HepG2 (cell line): ENCODE measurements around the gene HYLS1. TPM values are rescaled to one million over a fixed set of nuclear protein-coding genes. Genes with fewer than 3 reads are reported as not detected.
A peak's percentile ranks its signal among the peaks of the same experiment; 100 is the strongest.

ENCODE experiments used
- HOXD1 ChIP-seq: sonication (generic); formaldehyde crosslinking; IDR thresholded peaks from 2 replicates; pipeline ENCODE4 v1.5.0; 2020; ENCODE audit warnings: missing genetic modification reagents
- MAX ChIP-seq: IDR thresholded peaks from 2 replicates; pipeline ENCODE4 v1.6.1; 2012; ENCODE audit warnings: inconsistent platforms
- MIER2 ChIP-seq: IDR thresholded peaks from 2 replicates; pipeline ENCODE4 v1.6.1; 2016; ENCODE audit warnings: missing biosample characterization, missing genetic modification reagents
- NR2F6 ChIP-seq, 2 experiments: IDR thresholded peaks; 2 replicates each; pipeline ENCODE4 v1.6.1; 2016; ENCODE audit warnings: antibody characterized with exemption in 1 of 2, mild to moderate bottlenecking in 1 of 2
- PAWR ChIP-seq: sonication (generic); formaldehyde crosslinking; IDR thresholded peaks from 2 replicates; pipeline ENCODE4 v1.4.0; 2020; ENCODE audit warnings: missing genetic modification reagents, mild to moderate bottlenecking, borderline replicate concordance
- PHB2 ChIP-seq: fragments of 450-650 bp; IDR thresholded peaks from 2 replicates; pipeline ENCODE4 v1.6.1; 2018; ENCODE audit not compliant: partially characterized antibody
- RFX1 ChIP-seq: fragments of 450-650 bp; IDR thresholded peaks from 2 replicates; pipeline ENCODE4 v1.6.1; 2017
- RXRB ChIP-seq: IDR thresholded peaks from 2 replicates; pipeline ENCODE4 v1.6.1; 2016; ENCODE audit warnings: borderline replicate concordance, missing genetic modification reagents, missing compliant biosample characterization
- ZBTB25 ChIP-seq: IDR thresholded peaks from 2 replicates; pipeline ENCODE4 v1.6.1; 2018; ENCODE audit warnings: missing genetic modification reagents
- ZNF275 ChIP-seq: sonication (generic); formaldehyde crosslinking; IDR thresholded peaks from 2 replicates; pipeline ENCODE4 v1.8.0; 2022; ENCODE audit warnings: missing genetic modification reagents, mild to moderate bottlenecking, inconsistent platforms, borderline replicate concordance
- ZNF431 ChIP-seq: sonication (generic); formaldehyde crosslinking; IDR thresholded peaks from 2 replicates; pipeline ENCODE4 v1.9.0; 2022; ENCODE audit warnings: missing genetic modification reagents, low read depth, mild to moderate bottlenecking, borderline replicate concordance
- ZNF879 ChIP-seq: sonication (generic); formaldehyde crosslinking; IDR thresholded peaks from 2 replicates; pipeline ENCODE4 v1.8.1; 2023; ENCODE audit warnings: missing genetic modification reagents
- polyA plus RNA-seq, 8 experiments: library from polyadenylated mRNA; depleted of rRNA in 3 of 8; stranded (reverse) in 7 of 8; unstranded in 1 of 8; fragments of >200 nt; fragmentation: Illumina TruSeq in 4 of 8; extraction: Trizol in 4 of 8; gene quantifications; 2 replicates each; pipeline versions ENCODE4 v1.2.1 to v1.2.3, GENCODE V29; 2011 to 2016; ENCODE audit warnings: low read depth in 4 of 8, missing spikeins in 1 of 8, mixed read lengths in 1 of 8; ENCODE audit not compliant: insufficient read depth in 1 of 8
- total RNA-seq, 5 experiments: library from RNA; depleted of rRNA; stranded (reverse); fragments of >200 nt; fragmentation: Illumina TruSeq; extraction: Trizol; gene quantifications; 2 replicates each; pipeline ENCODE4 v1.2.3, GENCODE V29; 2016; ENCODE audit warnings: low read depth in 1 of 5
- TF ChIP-seq, protein P1 (sequence below): sonication (generic); formaldehyde crosslinking; IDR thresholded peaks from 2 replicates; pipeline ENCODE4 v1.4.0; 2020; ENCODE audit warnings: missing genetic modification reagents
- TF ChIP-seq, protein P2 (sequence below): sonication (generic); formaldehyde crosslinking; IDR thresholded peaks from one replicate; pipeline ENCODE4 v1.5.1; 2020; ENCODE audit warnings: mild to moderate bottlenecking, missing genetic modification reagents; ENCODE audit errors: not compliant biosample characterization
- TF ChIP-seq, protein P3 (sequence below): sonication (generic); formaldehyde crosslinking; IDR thresholded peaks from 2 replicates; pipeline ENCODE4 v1.5.0; 2020; ENCODE audit warnings: missing genetic modification reagents

HYLS1 gene
- total and polyA plus RNA-seq, 2 of the 13 experiments (the other 11 are each of a cell fraction or from before 2014, with no cell fraction given) = 1.3 to 3.8 TPM

DNA sequence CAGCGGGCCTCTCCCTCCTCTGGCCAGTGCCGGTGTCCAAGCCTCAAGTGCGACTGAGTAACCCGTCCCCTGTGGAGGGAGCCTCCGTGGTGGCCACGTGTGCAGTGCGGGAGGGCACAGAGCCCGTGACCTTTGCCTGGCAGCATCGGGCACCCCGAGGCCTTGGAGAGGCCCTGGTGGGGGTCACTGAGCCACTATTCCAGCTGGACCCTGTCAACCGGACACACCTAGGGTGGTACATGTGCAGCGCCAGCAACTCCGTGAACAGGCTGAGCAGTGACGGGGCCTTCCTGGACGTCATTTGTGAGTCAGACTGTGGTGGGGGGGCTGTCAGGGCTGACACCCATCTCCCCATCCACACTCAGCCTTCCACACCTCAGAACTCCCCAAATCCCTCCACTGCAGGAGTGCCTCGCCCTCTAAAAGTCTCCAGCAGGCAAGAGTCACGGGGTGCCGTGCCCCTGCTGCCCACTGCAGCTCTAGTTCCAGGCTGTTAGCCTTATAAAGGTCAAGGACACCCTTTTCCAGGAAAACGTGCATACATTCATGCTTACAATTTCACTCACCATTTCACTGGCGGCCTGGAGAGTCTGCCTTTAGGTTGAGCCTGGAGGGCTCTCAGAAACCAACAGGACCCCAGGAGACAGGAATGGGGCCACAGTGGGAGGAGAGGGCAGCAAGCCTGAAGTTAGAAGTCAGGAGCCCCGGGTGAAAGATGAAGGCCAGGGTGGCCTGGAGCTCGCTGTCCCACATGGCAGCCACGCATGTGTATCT lies 61.0 kb downstream of the HYLS1 start (continued):
- TF ChIP-seq, protein P1, sequence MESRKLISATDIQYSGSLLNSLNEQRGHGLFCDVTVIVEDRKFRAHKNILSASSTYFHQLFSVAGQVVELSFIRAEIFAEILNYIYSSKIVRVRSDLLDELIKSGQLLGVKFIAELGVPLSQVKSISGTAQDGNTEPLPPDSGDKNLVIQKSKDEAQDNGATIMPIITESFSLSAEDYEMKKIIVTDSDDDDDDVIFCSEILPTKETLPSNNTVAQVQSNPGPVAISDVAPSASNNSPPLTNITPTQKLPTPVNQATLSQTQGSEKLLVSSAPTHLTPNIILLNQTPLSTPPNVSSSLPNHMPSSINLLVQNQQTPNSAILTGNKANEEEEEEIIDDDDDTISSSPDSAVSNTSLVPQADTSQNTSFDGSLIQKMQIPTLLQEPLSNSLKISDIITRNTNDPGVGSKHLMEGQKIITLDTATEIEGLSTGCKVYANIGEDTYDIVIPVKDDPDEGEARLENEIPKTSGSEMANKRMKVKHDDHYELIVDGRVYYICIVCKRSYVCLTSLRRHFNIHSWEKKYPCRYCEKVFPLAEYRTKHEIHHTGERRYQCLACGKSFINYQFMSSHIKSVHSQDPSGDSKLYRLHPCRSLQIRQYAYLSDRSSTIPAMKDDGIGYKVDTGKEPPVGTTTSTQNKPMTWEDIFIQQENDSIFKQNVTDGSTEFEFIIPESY = peak; percentile 47; the same call in 1 of the 2 replicates
- TF ChIP-seq PAWR (CRISPR knock-in tag) (no peak), HOXD1 (CRISPR knock-in tag) (no peak), RFX1 (no peak), RXRB (CRISPR knock-in tag) (0 out of 2 replicates have a peak, but pooled peaks have one; percentile 24), MIER2 (CRISPR knock-in tag) (no peak), NR2F6 (IDR thresholded peaks at IDR 0.05) (peak; percentile 52; the same call in 1 of the 2 replicates), NR2F6 (CRISPR knock-in tag; IDR thresholded peaks at IDR 0.05) (peak; percentile 70; the same call in 1 of the 2 replicates), ZNF879 (no peak), ZBTB25 (CRISPR knock-in tag) (no peak), PHB2 (no peak), ZNF275 (CRISPR knock-in tag) (no peak), ZNF431 (CRISPR knock-in tag) (no peak), MAX (0 out of 2 replicates have a peak, but pooled peaks have one; percentile 18)
- TF ChIP-seq, protein P2, sequence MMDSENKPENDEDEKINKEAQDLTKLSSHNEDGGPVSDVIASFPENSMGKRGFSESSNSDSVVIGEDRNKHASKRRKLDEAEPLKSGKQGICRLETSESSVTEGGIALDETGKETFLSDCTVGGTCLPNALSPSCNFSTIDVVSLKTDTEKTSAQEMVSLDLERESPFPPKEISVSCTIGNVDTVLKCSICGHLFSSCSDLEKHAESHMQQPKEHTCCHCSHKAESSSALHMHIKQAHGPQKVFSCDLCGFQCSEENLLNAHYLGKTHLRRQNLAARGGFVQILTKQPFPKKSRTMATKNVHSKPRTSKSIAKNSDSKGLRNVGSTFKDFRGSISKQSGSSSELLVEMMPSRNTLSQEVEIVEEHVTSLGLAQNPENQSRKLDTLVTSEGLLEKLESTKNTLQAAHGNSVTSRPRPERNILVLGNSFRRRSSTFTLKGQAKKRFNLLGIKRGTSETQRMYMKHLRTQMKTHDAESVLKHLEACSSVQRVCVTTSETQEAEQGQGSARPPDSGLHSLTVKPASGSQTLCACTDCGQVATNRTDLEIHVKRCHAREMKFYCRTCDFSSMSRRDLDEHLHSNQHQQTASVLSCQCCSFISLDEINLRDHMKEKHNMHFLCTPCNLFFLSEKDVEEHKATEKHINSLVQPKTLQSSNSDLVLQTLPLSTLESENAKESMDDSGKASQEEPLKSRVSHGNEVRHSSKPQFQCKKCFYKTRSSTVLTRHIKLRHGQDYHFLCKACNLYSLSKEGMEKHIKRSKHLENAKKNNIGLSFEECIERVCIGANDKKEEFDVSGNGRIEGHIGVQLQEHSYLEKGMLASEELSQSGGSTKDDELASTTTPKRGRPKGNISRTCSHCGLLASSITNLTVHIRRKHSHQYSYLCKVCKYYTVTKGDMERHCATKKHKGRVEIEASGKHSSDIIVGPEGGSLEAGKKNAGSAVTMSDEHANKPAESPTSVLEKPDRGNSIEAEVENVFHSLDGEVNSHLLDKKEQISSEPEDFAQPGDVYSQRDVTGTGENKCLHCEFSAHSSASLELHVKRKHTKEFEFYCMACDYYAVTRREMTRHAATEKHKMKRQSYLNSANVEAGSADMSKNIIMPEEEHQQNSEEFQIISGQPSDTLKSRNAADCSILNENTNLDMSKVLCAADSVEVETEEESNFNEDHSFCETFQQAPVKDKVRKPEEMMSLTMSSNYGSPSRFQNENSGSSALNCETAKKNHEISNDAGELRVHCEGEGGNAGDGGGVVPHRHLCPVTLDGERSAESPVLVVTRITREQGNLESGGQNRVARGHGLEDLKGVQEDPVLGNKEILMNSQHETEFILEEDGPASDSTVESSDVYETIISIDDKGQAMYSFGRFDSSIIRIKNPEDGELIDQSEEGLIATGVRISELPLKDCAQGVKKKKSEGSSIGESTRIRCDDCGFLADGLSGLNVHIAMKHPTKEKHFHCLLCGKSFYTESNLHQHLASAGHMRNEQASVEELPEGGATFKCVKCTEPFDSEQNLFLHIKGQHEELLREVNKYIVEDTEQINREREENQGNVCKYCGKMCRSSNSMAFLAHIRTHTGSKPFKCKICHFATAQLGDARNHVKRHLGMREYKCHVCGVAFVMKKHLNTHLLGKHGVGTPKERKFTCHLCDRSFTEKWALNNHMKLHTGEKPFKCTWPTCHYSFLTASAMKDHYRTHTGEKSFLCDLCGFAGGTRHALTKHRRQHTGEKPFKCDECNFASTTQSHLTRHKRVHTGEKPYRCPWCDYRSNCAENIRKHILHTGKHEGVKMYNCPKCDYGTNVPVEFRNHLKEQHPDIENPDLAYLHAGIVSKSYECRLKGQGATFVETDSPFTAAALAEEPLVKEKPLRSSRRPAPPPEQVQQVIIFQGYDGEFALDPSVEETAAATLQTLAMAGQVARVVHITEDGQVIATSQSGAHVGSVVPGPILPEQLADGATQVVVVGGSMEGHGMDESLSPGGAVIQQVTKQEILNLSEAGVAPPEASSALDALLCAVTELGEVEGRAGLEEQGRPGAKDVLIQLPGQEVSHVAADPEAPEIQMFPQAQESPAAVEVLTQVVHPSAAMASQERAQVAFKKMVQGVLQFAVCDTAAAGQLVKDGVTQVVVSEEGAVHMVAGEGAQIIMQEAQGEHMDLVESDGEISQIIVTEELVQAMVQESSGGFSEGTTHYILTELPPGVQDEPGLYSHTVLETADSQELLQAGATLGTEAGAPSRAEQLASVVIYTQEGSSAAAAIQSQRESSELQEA (CRISPR knock-in tag) = no peak
- TF ChIP-seq, protein P3, sequence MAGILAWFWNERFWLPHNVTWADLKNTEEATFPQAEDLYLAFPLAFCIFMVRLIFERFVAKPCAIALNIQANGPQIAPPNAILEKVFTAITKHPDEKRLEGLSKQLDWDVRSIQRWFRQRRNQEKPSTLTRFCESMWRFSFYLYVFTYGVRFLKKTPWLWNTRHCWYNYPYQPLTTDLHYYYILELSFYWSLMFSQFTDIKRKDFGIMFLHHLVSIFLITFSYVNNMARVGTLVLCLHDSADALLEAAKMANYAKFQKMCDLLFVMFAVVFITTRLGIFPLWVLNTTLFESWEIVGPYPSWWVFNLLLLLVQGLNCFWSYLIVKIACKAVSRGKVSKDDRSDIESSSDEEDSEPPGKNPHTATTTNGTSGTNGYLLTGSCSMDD (CRISPR knock-in tag) = no peak
